GM12878 (cell line): ENCODE measurements around the gene INSYN2B. TPM values are rescaled to one million over a fixed set of nuclear protein-coding genes. Genes with fewer than 3 reads are reported as not detected.

Experiments used
- ATAC-seq: fragments of 200-7000 bp; cut with Tn5 transposase; 3 replicates; pipeline ENCODE4 v1.9.1; 2020; ENCODE audit warnings: mild to moderate bottlenecking, moderate library complexity
- BruUV-seq: library from RNA; stranded (reverse); fragments of 400-500 nt; replicated peaks from 2 replicates; lab custom pipeline; 2021; lab: Mats Ljungman, UMichigan
- CTCF ChIA-PET: fragments of 300-600 bp; sonication (Branson Sonifier 250); formaldehyde crosslinking; extraction: SDS; loops from one replicate; lab custom pipeline; 2021; ENCODE audit warnings: inconsistent platforms; lab: Yijun Ruan, JAX
- POLR2A ChIA-PET: fragments of 350-600 bp; formaldehyde crosslinking; extraction: SDS; loops from one replicate; lab custom pipeline; 2021; ENCODE audit warnings: inconsistent platforms; lab: Charles Lee
- RAD21 ChIA-PET: fragments of 300-600 bp; sonication (Branson Sonifier 250); formaldehyde crosslinking; loops from one replicate; lab custom pipeline; 2023; ENCODE audit warnings: antibody characterized with exemption; ENCODE audit not compliant: unreplicated experiment; lab: Charles Lee
- SMC1A ChIA-PET: fragments of 300-600 bp; sonication (Branson Sonifier 250); formaldehyde crosslinking; loops from one replicate; lab custom pipeline; 2023; ENCODE audit not compliant: unreplicated experiment, uncharacterized antibody; lab: Charles Lee
- DNase-seq: peaks from one replicate; pipeline ENCODE4 v3.0.0-alpha.2; 2011; ENCODE audit warnings: low read depth, low spot score
- FAIRE-seq: peaks from 3 replicates; lab custom pipeline; 2011; peaks lifted over from hg19 to GRCh38; lab: Jason Lieb, UNC
- H2AFZ ChIP-seq: 2 replicates; pipeline ENCODE4 v1.6.0; 2011; ENCODE audit warnings: low read depth, low read length, control low read depth; ENCODE audit not compliant: control insufficient read depth
- H3K27ac ChIP-seq: 2 replicates; pipeline ENCODE4 v1.5.1; 2011; ENCODE audit warnings: control low read depth; ENCODE audit not compliant: control insufficient read depth, insufficient read depth
- H3K27me3 ChIP-seq, 2 experiments: replicated peaks in 1 of 2; 2 replicates each; pipeline versions ENCODE4 v1.6.0 to v1.6.1; 2011; ENCODE audit warnings: low read length in 1 of 2; ENCODE audit not compliant: control insufficient read depth in 2 of 2, insufficient read depth in 2 of 2
- H3K36me3 ChIP-seq, 2 experiments: 2 replicates each; pipeline ENCODE4 v1.5.1; 2011; ENCODE audit warnings: low read length in 1 of 2; ENCODE audit not compliant: control insufficient read depth in 2 of 2, insufficient read depth in 2 of 2
- H3K4me1 ChIP-seq: 2 replicates; pipeline ENCODE4 v1.6.1; 2011; ENCODE audit warnings: mild to moderate bottlenecking, low read length, moderate library complexity, mixed read lengths; ENCODE audit not compliant: control insufficient read depth, insufficient read depth
- H3K4me2 ChIP-seq: 2 replicates; pipeline ENCODE4 v1.6.0; 2011; ENCODE audit warnings: control low read depth; ENCODE audit not compliant: control insufficient read depth, insufficient read depth
- H3K4me3 ChIP-seq: fragments of 200-600 bp; sonication (generic); 2 replicates; pipeline ENCODE4 v1.5.1; 2016
- H3K79me2 ChIP-seq: 2 replicates; pipeline ENCODE4 v1.6.0; 2011; ENCODE audit warnings: low read length; ENCODE audit not compliant: control insufficient read depth, insufficient read depth
- H3K9ac ChIP-seq: 2 replicates; pipeline ENCODE4 v1.8.0; 2011; ENCODE audit warnings: low read length, control low read depth, mixed read lengths; ENCODE audit not compliant: control insufficient read depth, insufficient read depth
- H3K9me3 ChIP-seq: replicated peaks from 3 replicates; pipeline ENCODE4 v1.5.1; 2011; ENCODE audit warnings: mild to moderate bottlenecking, low read length; ENCODE audit not compliant: control insufficient read depth, insufficient read depth
- H4K20me1 ChIP-seq: 2 replicates; pipeline ENCODE4 v1.6.0; 2011; ENCODE audit not compliant: control insufficient read depth, insufficient read depth
- ASH2L ChIP-seq: fragments of 300-600, 200-600 bp; sonication (generic); IDR thresholded peaks from 2 replicates; pipeline ENCODE4 v1.6.1; 2017; ENCODE audit warnings: low read depth, mild to moderate bottlenecking, borderline replicate concordance
- ATF3 ChIP-seq: IDR thresholded peaks from 2 replicates; pipeline ENCODE4 v1.6.1; 2011; ENCODE audit warnings: low read depth, mild to moderate bottlenecking, low read length, moderate library complexity, borderline replicate concordance; ENCODE audit errors: extremely low read depth
- CHD4 ChIP-seq: fragments of 200-600 bp; sonication (generic); IDR thresholded peaks from 2 replicates; pipeline ENCODE4 v1.6.1; 2016; ENCODE audit warnings: mild to moderate bottlenecking
- CREM ChIP-seq: IDR thresholded peaks from 2 replicates; pipeline ENCODE4 v1.6.1; 2014; ENCODE audit warnings: antibody characterized with exemption, low read depth
- EP300 ChIP-seq, 2 experiments: fragments of 150-350 bp in 1 of 2; IDR thresholded peaks; 2 replicates each; pipeline ENCODE4 v1.6.1; 2011 to 2012; ENCODE audit warnings: low read depth in 2 of 2, low read length in 2 of 2, borderline replicate concordance in 1 of 2, improper control_type of control experiment in 1 of 2, inconsistent platforms in 1 of 2; ENCODE audit not compliant: control insufficient read depth in 1 of 2
- HCFC1 ChIP-seq: fragments of 150-350 bp; IDR thresholded peaks from 2 replicates; pipeline ENCODE4 v1.6.1; 2014; ENCODE audit warnings: low read length
- KLF5 ChIP-seq: fragments of 450-650 bp; IDR thresholded peaks from 2 replicates; pipeline ENCODE4 v1.6.1; 2014; ENCODE audit warnings: mild to moderate bottlenecking; ENCODE audit not compliant: partially characterized antibody
- MEF2A ChIP-seq: IDR thresholded peaks from 2 replicates; pipeline ENCODE4 v1.6.1; 2011; ENCODE audit warnings: low read depth, mild to moderate bottlenecking, low read length, moderate library complexity; ENCODE audit not compliant: insufficient read depth
- MTA3 ChIP-seq: IDR thresholded peaks from 2 replicates; pipeline ENCODE4 v1.6.1; 2012; ENCODE audit warnings: low read length, inconsistent platforms, borderline replicate concordance
- NFIC ChIP-seq: IDR thresholded peaks from 2 replicates; pipeline ENCODE4 v1.6.1; 2012; ENCODE audit warnings: low read depth, mild to moderate bottlenecking, inconsistent platforms, low read length, moderate library complexity
- NFYB ChIP-seq: IDR thresholded peaks from 2 replicates; pipeline ENCODE4 v1.6.1; 2011; ENCODE audit warnings: low read depth, mild to moderate bottlenecking, low read length, improper control_type of control experiment, moderate library complexity; ENCODE audit not compliant: insufficient read depth
- NRF1 ChIP-seq: conservative IDR thresholded peaks from 2 replicates; pipeline ENCODE4 v1.6.1; 2011; ENCODE audit warnings: mild to moderate bottlenecking, low read depth, low read length, improper control_type of control experiment
- SMC3 ChIP-seq: IDR thresholded peaks from 2 replicates; pipeline ENCODE4 v1.6.1; 2011; ENCODE audit warnings: low read length, improper control_type of control experiment, borderline replicate concordance
- SREBF2 ChIP-seq: IDR thresholded peaks from 2 replicates; pipeline ENCODE4 v1.6.1; 2012; ENCODE audit warnings: mild to moderate bottlenecking, low read length
- SUPT20H ChIP-seq: IDR thresholded peaks from 2 replicates; pipeline ENCODE4 v1.6.1; 2011; ENCODE audit warnings: low read depth, mild to moderate bottlenecking, low read length, moderate library complexity, borderline replicate concordance; ENCODE audit not compliant: control insufficient read depth
- TARDBP ChIP-seq: IDR thresholded peaks from 2 replicates; pipeline ENCODE4 v1.6.1; 2016; ENCODE audit warnings: borderline replicate concordance
- WRNIP1 ChIP-seq: IDR thresholded peaks from 2 replicates; pipeline ENCODE4 v1.6.1; 2011; ENCODE audit warnings: low read depth, low read length, improper control_type of control experiment, borderline replicate concordance
- WGBS: methylation state at CpG from one replicate; pipeline ENCODE4 v1.1.6; 2016; ENCODE audit warnings: low lambda C conversion rate; ENCODE audit not compliant: insufficient replicate concordance, insufficient coverage; ENCODE audit errors: missing lambda C conversion rate; 5-methylcytosine and 5-hydroxymethylcytosine counted together
- in situ Hi-C: fragments of 300-500 bp; cut with MboI; formaldehyde crosslinking; loops from 9 replicates; pipeline ENCODE4 v1.14.3; 2018; ENCODE audit warnings: mixed read lengths
- intact Hi-C: fragments of 100-400 bp; cut with micrococcal nuclease; formaldehyde crosslinking; loops from one replicate; pipeline ENCODE4 v1.14.2; 2022; ENCODE audit not compliant: unreplicated experiment
- polyA plus RNA-seq, 11 experiments: library from polyadenylated mRNA; depleted of rRNA in 4 of 11; unstranded in 6 of 11; stranded (reverse) in 5 of 11; fragments of >200 nt; fragmentation: Nextera tagmentation in 4 of 11; fragmentation: Illumina TruSeq in 1 of 11; extraction: Ambion mirVana in 4 of 11; extraction: Trizol in 1 of 11; gene quantifications; 1 replicate in 1 of 11; 2 replicates in 10 of 11; pipeline versions ENCODE4 v1.2.1 to v1.2.3, GENCODE V29; 2011 to 2016; ENCODE audit warnings: inconsistent platforms in 2 of 11, missing spikeins in 2 of 11, low read depth in 1 of 11
- total RNA-seq, 4 experiments: library from RNA; depleted of rRNA in 3 of 4; stranded (reverse); fragments of >200 nt in 3 of 4; fragmentation: Illumina TruSeq in 1 of 4; extraction: Trizol in 1 of 4; gene quantifications; 2 replicates each; pipeline versions ENCODE4 v1.2.1 to v1.2.3, GENCODE V29; 2013 to 2021

INSYN2B gene
- total and polyA plus RNA-seq, 10 of the 15 experiments (the other 5 are each of a cell fraction or from before 2014, with no cell fraction given) = 0.05 to 0.27 (median 0.13) TPM; not detected in 7

GRCh38 chr5:169871826-169872490, 108.3 kb downstream of the INSYN2B start:
- no TSS peak for BruUV-seq
- no peaks in the 10 kb centered on the region for H3K79me2 ChIP-seq

More at GRCh38 chr5:169871826-169872490, 108.3 kb downstream of the INSYN2B start:
- FAIRE-seq (no peak), DNase-seq (no peak), ATAC-seq (no peak)
- Histone ChIP-seq H3K27ac (no peak overlapping the region), H4K20me1 (no peaks in the 10 kb centered on the region), H3K27me3 (no peaks in the 10 kb centered on the region), H3K4me3 (no peak overlapping the region), H3K36me3 (peaks cover 7 to 17% of the 10 kb centered on the region in 2 experiments; a peak in 3 of 4 replicates), H3K9ac (no peak overlapping the region), H3K4me2 (no peak overlapping the region), H2AFZ (no peak overlapping the region), H3K9me3 (no peaks in the 10 kb centered on the region), H3K4me1 (no peaks in the 10 kb centered on the region)
- ChIA-PET POLR2A (no interaction called here), CTCF (interaction anchor here (1.7 kb wide), 1 partner anchor 25 kb away, joined by 4 read pairs; no protein-coding TSS in a partner anchor), RAD21 (no interaction called here), SMC1A (interaction anchor here (1.4 kb wide), 1 partner anchor 60 kb away, joined by 3 read pairs; no protein-coding TSS in a partner anchor)
- in situ Hi-C loops (no loop called here), intact Hi-C loops (no loop called here)
- TF ChIP-seq CHD4 (no peak), CREM (no peak), HCFC1 (no peak), KLF5 (no peak), SMC3 (no peak), ASH2L (no peak), NFYB (no peak), NRF1 (no peak), MTA3 (no peak), MEF2A (no peak), EP300 (IDR thresholded peaks at IDR 0.05; ENCODE audit: borderline replicate concordance in 1 of 2, control insufficient read depth in 1 of 2, low read depth in 2 of 2, low read length in 2 of 2) (no peak), WRNIP1 (no peak), SREBF2 (no peak), NFIC (no peak), SUPT20H (no peak), ATF3 (no peak), TARDBP (no peak)
- WGBS = 97% methylated on average over 5 of the region's 5 CpGs
